GM19239 (cell line): ENCODE results near the gene NECTIN1.

ENCODE experiments used
- DNase-seq: peaks from one replicate; pipeline ENCODE4 v3.0.0; 2011; ENCODE audit warnings: low spot score; ENCODE audit not compliant: insufficient read length
- FAIRE-seq: peaks from 2 replicates; lab custom pipeline; 2011; peaks lifted over from hg19 to GRCh38; lab: Jason Lieb, UNC

The NECTIN1 gene

GRCh38 chr11:119680541-119681360 is 48.2 kb downstream of the NECTIN1 start:
- DNase-seq (no peak), FAIRE-seq (no peak)

- no peak for FAIRE-seq
- no peak for DNase-seq
Measured at GRCh38 chr11:119679346-119679745, 49.7 kb downstream of the NECTIN1 start.

- no peak for DNase-seq
- FAIRE-seq, result no peak
Measured at GRCh38 chr11:119678351-119678750, 50.6 kb downstream of the NECTIN1 start.

DNA sequence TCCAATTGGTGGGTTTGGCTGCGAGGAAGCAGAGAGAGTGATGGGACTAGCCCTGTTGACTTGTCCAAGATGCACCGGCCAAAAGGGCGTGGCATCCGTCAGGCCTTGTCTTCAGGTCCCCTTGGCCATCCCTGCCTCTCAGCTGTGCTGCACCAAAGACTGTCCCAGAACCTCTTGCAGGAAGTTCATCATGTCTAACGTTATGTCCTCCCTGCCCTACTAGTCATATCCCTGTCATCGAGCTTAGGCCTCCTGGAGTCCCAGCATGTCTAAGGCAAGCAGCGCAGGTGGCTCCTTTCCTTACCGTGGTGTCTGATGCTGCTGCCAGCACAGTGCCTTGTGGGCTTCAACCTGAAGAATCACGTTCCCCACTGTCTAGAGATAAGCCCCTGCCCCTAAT is 51.2 kb downstream of the NECTIN1 start:
- no peak for FAIRE-seq
- no peak for DNase-seq

- no peak for FAIRE-seq
- DNase-seq, result no peak
Measured at GRCh38 chr11:119676461-119677020, 52.5 kb downstream of the NECTIN1 start.

GRCh38 chr11:119673759-119674336 is 55.2 kb downstream of the NECTIN1 start:
- peak; percentile 97 for FAIRE-seq

DNA sequence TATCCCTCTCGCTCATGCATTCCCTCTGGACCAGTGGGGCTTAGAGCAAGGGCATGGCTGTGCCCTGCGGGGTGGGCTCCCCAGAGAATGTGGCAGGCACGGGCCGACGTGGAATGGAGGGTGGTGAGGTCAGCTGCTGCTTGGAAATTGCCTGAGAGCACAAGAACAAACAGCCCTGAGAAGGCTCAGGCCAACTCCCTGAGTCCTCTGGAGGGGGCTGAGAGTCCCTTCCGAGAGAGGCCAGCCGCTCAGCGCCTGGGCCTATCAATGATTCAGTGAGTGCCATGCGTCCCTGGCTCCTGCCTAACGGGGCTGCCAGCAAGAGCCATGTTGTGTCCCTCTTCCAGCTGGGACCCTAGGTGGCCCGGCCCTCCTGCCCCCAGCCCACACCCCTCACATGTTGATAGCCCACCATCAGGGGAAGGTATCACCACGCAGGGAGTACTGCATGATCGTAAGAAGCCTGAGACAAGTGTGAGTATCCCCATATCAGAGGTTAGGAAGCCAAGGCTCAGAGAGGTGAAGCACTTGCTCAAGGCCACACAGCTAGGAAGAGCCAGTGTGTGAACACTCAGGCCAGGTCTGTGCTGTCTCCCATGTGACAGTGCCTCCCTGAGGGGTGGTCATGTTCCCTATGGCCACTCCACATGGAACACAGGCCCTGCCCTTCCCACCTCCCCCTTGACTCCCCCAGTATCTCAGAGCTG is 55.8 kb downstream of the NECTIN1 start:
- DNase-seq (no peak), FAIRE-seq (no peak)

More at GRCh38 chr11:119673759-119674336, 55.2 kb downstream of the NECTIN1 start:
- DNase-seq, result peak; percentile 65

GRCh38 chr11:119672597-119672996 is 56.4 kb downstream of the NECTIN1 start:
- DNase-seq, result no peak
- no peak for FAIRE-seq

DNA sequence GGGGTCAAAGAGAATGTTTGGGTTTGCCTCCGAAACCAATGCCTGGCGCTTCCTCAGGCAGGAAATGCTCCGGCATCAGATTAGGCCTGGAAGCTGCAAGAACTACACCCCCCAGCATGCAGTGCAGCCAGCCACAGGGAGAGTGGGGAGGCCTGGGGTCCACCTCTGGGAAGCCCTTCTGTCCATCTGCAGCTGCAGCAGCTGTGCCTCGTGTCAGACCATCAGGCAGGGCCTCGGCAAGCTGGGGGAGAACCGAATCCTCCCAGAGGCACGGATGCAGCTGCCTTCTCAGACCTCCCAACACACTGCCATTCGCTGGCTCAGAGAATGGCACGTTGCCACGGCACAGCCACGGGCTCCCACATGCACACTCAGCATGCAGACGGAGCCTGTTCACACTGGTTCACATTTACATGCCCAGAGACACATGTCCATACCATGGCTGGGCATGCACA is 57.4 kb downstream of the NECTIN1 start:
- DNase-seq (no peak), FAIRE-seq (no peak)

- FAIRE-seq, result no peak
- DNase-seq, result no peak
Measured at GRCh38 chr11:119671051-119671450, 57.9 kb downstream of the NECTIN1 start.

GRCh38 chr11:119669487-119669886 is 59.5 kb downstream of the NECTIN1 start:
- FAIRE-seq (no peak), DNase-seq (no peak)

- no peak for FAIRE-seq
Measured at GRCh38 chr11:119668676-119669075, 60.3 kb downstream of the NECTIN1 start.

DNA sequence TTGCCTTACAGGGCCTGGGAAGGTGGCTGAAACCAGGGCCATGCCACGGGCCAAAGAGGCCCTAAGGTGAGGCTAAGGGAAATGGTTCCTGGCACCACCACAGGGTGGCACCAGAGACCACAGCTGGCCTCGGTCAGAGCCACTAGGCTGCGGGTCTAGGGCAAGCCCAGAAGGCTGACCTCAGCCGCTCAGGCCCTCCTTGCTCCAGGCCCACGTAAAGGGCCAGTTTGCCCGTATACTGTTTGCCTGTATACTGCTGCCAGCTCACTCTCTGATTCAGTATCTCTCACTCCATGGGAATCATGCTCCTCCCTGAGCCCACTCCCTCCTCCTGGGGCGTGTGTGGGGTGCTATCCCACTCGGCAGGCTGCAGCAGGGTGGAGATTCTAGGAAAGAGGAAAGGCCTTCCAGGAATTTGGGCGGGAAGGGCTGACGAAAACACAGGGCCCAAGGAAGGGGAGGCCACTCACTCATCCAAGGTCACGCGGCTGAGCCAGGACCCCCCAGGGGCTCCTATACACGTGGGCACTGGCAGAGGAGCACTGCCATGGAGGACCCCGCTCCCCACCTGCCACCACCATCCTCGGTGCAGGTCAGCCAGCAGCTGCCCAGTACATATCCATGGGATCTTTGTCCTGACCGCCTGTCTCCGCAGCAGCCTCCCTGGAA is 62.4 kb downstream of the NECTIN1 start:
- DNase-seq (peak; percentile 92), FAIRE-seq (peak; percentile 96)

More at GRCh38 chr11:119668676-119669075, 60.3 kb downstream of the NECTIN1 start:
- DNase-seq, result no peak

- no peak for DNase-seq
- FAIRE-seq, result no peak
Measured at GRCh38 chr11:119666061-119666460, 62.9 kb downstream of the NECTIN1 start.

- no peak for DNase-seq
- FAIRE-seq, result no peak
Measured at GRCh38 chr11:119664701-119665420, 64.1 kb downstream of the NECTIN1 start.

DNA sequence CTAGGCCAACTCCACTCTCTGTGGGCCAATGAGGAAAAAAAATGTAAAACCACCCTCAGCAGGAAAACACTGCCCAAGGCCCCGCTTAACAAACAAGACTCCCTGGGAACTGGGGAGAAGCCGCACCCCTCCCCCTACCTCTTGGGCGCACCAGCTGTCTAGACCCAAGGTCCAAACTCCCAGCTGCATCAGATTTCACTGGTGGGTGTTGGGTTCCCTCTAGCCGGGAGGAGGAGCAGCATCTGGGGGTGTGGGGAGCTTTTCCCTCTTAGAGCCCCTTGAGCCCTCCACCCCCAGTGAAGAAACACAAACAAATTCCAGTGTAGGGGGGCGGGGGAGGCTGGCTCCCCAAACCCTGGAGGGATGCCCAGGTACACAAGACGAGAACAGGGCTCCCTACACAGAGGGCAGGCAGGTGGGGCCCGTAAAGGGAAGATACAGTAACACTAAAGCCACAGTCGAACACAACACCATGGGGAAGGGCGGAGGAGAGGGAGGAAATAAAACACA is 64.9 kb downstream of the NECTIN1 start:
- DNase-seq (no peak), FAIRE-seq (no peak)

- no peak for FAIRE-seq
- DNase-seq, result no peak
Measured at GRCh38 chr11:119663279-119663678, 65.7 kb downstream of the NECTIN1 start.

DNA sequence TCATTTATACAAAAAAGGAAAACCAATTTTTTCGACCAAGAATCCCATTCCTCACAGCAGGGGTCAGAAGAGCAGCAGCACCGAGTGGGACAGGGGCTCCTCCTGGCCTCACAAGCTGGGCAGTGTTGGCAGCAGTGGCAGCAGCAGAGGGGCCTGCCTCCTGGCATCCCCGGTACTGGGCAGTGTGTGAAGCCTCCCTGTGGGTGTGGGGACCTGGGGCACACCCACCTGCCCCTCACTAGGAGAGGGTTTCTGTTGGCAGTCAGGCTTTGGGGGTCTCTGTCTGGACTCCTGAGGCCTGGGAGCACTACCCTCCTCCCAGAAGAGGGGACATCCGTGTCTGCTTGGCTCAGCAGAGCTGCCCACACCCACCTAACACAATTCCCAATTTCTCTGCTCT is 67.8 kb downstream of the NECTIN1 start:
- DNase-seq, result no peak
- FAIRE-seq, result no peak

- no peak for FAIRE-seq
Measured at GRCh38 chr11:119659971-119660723, 68.9 kb downstream of the NECTIN1 start.

More at GRCh38 chr11:119659971-119660723, 68.9 kb downstream of the NECTIN1 start:
- no peak for DNase-seq
